GM12873 (cell line): ENCODE data around the gene COX5A.

Source experiments
- TF ChIP-seq, protein P1 (sequence below): IDR thresholded peaks from 2 replicates; pipeline ENCODE4 v1.5.1; 2012; ENCODE audit warnings: low read depth, mild to moderate bottlenecking, moderate library complexity, low read length, control low read depth; ENCODE audit not compliant: insufficient read depth; ENCODE audit errors: missing control alignments

Gene COX5A

DNA sequence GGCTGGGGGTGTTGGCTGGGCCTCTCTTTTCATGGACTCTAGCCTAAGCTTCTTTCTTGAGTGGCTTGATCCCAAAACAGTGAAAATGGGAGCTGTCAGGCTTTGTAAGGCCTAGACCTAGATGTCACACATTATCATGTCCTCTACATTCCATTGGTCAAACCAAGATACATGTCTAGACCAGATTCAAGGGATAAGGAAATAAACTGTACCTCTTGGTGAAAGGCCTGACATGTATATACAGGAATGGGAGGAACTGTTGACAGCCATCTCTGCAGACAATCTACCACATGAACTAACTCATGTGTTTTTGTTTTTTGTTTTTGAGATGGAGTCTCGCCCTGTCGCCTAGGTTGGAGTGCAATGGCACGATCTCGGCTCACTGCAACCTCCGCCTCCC, 29.8 kb upstream of the COX5A start:
- TF ChIP-seq, protein P1, sequence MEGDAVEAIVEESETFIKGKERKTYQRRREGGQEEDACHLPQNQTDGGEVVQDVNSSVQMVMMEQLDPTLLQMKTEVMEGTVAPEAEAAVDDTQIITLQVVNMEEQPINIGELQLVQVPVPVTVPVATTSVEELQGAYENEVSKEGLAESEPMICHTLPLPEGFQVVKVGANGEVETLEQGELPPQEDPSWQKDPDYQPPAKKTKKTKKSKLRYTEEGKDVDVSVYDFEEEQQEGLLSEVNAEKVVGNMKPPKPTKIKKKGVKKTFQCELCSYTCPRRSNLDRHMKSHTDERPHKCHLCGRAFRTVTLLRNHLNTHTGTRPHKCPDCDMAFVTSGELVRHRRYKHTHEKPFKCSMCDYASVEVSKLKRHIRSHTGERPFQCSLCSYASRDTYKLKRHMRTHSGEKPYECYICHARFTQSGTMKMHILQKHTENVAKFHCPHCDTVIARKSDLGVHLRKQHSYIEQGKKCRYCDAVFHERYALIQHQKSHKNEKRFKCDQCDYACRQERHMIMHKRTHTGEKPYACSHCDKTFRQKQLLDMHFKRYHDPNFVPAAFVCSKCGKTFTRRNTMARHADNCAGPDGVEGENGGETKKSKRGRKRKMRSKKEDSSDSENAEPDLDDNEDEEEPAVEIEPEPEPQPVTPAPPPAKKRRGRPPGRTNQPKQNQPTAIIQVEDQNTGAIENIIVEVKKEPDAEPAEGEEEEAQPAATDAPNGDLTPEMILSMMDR: no peak

GRCh38 chr15:74964794-74965193, 26.9 kb upstream of the COX5A start:
- TF ChIP-seq, protein P1: no peak

GRCh38 chr15:74963213-74963612, 25.3 kb upstream of the COX5A start:
- TF ChIP-seq, protein P1: no peak

GRCh38 chr15:74962671-74963070, 24.8 kb upstream of the COX5A start:
- TF ChIP-seq, protein P1: no peak

GRCh38 chr15:74962219-74962618, 24.3 kb upstream of the COX5A start:
- TF ChIP-seq, protein P1: no peak

DNA sequence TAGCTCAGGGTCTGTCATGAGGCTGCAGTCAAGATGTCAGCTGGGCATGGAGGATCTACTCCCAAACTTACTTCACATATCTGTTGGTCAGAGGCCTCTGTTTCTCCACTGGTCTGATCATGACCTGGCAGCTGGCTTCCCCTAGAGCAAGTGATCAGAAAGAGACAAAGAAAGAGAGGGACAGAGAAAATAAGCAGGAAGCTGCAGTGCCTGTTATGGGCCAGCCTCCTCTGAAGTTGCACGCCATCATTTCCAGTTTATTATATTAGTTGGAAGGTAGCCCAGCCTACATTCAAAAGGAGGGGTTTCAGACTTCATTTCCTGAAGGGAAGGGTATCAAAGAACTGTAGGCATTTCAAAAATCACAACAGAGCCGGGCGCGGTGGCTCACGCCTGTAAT, 23.7 kb upstream of the COX5A start:
- TF ChIP-seq, protein P1: no peak

- TF ChIP-seq, protein P1: no peak
These were observed 23.2 kb upstream of the COX5A start for GRCh38 chr15:74960995-74961588.
